ENCODE results near the gene PRKCH.

DNA sequence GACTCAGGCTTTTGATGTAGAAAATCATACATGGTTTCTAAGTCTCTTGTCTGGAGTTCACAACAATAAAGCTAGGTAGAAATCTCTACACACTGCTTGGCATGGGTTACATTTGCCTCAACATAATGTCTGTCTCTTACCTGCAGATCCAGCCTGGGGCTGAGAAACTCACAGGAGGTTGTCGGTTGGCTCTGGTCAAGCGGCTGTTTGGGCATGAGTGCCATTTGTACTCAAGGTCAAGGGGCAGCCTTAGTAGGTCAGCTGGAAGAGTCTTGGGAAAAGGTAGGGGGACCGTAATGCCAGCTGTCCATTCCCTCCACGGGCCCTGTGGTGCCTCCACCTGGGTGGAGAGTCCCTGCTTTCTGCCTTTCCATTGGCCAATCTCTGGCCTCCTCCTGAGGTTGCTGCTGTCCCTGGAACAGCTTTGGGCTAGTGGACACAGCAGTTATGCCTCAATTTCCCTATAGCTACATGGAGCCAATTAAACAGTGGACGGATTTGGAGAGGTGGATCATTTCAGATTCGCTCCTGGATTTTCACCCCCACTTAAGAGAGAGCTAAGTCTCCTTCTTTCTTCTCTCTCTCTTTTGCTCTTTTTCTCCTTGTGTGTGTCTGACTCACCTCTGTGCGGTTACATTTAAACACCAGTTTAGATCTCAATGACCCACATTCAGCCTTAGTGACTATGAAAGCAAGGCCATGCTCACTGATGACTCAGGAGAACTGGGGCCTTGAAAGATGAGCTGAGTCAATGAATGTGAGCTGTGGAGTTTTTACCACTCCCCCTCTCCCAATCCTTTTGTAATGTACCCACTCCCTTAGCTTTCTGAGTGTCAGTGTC, 241.2 kb downstream of the PRKCH start:
- TF ChIP-seq, protein P1, sequence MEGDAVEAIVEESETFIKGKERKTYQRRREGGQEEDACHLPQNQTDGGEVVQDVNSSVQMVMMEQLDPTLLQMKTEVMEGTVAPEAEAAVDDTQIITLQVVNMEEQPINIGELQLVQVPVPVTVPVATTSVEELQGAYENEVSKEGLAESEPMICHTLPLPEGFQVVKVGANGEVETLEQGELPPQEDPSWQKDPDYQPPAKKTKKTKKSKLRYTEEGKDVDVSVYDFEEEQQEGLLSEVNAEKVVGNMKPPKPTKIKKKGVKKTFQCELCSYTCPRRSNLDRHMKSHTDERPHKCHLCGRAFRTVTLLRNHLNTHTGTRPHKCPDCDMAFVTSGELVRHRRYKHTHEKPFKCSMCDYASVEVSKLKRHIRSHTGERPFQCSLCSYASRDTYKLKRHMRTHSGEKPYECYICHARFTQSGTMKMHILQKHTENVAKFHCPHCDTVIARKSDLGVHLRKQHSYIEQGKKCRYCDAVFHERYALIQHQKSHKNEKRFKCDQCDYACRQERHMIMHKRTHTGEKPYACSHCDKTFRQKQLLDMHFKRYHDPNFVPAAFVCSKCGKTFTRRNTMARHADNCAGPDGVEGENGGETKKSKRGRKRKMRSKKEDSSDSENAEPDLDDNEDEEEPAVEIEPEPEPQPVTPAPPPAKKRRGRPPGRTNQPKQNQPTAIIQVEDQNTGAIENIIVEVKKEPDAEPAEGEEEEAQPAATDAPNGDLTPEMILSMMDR (IDR thresholded peaks at IDR 0.05; ENCODE audit: insufficient read depth, low read length, poor library complexity, severe bottlenecking), result no peak
- TF ChIP-seq EZH2phosphoT487 (conservative IDR thresholded peaks at IDR 0.05; ENCODE audit: low read length), result no peak

Data from SU-DHL-6 (cell line).